HEK293 (cell line): ENCODE measurements around the gene SERINC2.
A peak's percentile ranks its signal among the peaks of the same experiment; 100 is the strongest.

ENCODE experiments used
- ATF2 ChIP-seq: fragments of 450-650 bp; formaldehyde crosslinking; IDR thresholded peaks from 2 replicates; pipeline ENCODE4 v1.5.1; 2016; ENCODE audit warnings: missing biosample characterization, missing genetic modification characterization, low read depth
- EGR2 ChIP-seq: fragments of 450-650 bp; formaldehyde crosslinking; IDR thresholded peaks from 2 replicates; pipeline ENCODE4 v1.5.1; 2016; ENCODE audit warnings: low read depth, missing biosample characterization, missing genetic modification characterization
- ELK4 ChIP-seq: IDR thresholded peaks from 2 replicates; pipeline ENCODE4 v1.6.1; 2011; ENCODE audit warnings: mild to moderate bottlenecking, low read depth, low read length, borderline replicate concordance
- GLI4 ChIP-seq: fragments of 450-650 bp; formaldehyde crosslinking; IDR thresholded peaks from 2 replicates; pipeline ENCODE4 v1.5.1; 2016; ENCODE audit warnings: missing biosample characterization, missing genetic modification characterization
- GLIS1 ChIP-seq: fragments of 450-650 bp; formaldehyde crosslinking; IDR thresholded peaks from 2 replicates; pipeline ENCODE4 v1.5.1; 2016; ENCODE audit warnings: missing biosample characterization, missing genetic modification characterization
- MZF1 ChIP-seq: fragments of 450-650 bp; formaldehyde crosslinking; IDR thresholded peaks from 2 replicates; pipeline ENCODE4 v1.5.1; 2017; ENCODE audit warnings: missing biosample characterization, missing genetic modification characterization, borderline replicate concordance
- SP7 ChIP-seq: fragments of 450-650 bp; formaldehyde crosslinking; IDR thresholded peaks from 2 replicates; pipeline ENCODE4 v1.5.1; 2016; ENCODE audit warnings: missing biosample characterization, missing genetic modification characterization
- TCF7L2 ChIP-seq: IDR thresholded peaks from 2 replicates; pipeline ENCODE4 v1.6.1; 2011; ENCODE audit warnings: low read depth, mild to moderate bottlenecking, inconsistent platforms, low read length, moderate library complexity, borderline replicate concordance
- TRIM28 ChIP-seq: IDR thresholded peaks from 2 replicates; pipeline ENCODE4 v1.6.1; 2011; ENCODE audit warnings: low read length, control low read depth, borderline replicate concordance
- YY2 ChIP-seq: fragments of 450-650 bp; formaldehyde crosslinking; IDR thresholded peaks from 2 replicates; pipeline ENCODE4 v1.5.1; 2016; ENCODE audit warnings: missing biosample characterization, missing genetic modification characterization
- ZBTB11 ChIP-seq: fragments of 450-650 bp; formaldehyde crosslinking; conservative IDR thresholded peaks from 2 replicates; pipeline ENCODE4 v1.5.1; 2016; ENCODE audit warnings: low read depth, missing biosample characterization, missing genetic modification characterization
- ZBTB17 ChIP-seq: fragments of 450-650 bp; formaldehyde crosslinking; IDR thresholded peaks from 2 replicates; pipeline ENCODE4 v1.5.1; 2016; ENCODE audit warnings: missing biosample characterization, missing genetic modification characterization
- ZFP3 ChIP-seq: fragments of 450-650 bp; formaldehyde crosslinking; IDR thresholded peaks from 2 replicates; pipeline ENCODE4 v1.5.1; 2016; ENCODE audit warnings: low read depth, missing biosample characterization, missing genetic modification characterization
- ZFP69B ChIP-seq: fragments of 450-650 bp; formaldehyde crosslinking; IDR thresholded peaks from 2 replicates; pipeline ENCODE4 v1.5.1; 2016; ENCODE audit warnings: missing biosample characterization, missing genetic modification characterization
- ZNF19 ChIP-seq: fragments of 450-650 bp; formaldehyde crosslinking; IDR thresholded peaks from 2 replicates; pipeline ENCODE4; 2016; ENCODE audit warnings: missing biosample characterization, missing genetic modification characterization, low read depth
- ZNF221 ChIP-seq: fragments of 450-650 bp; formaldehyde crosslinking; IDR thresholded peaks from 2 replicates; pipeline ENCODE4 v1.5.1; 2017; ENCODE audit warnings: missing biosample characterization, missing genetic modification characterization, borderline replicate concordance
- ZNF239 ChIP-seq: fragments of 450-650 bp; formaldehyde crosslinking; IDR thresholded peaks from 2 replicates; pipeline ENCODE4 v1.5.1; 2016; ENCODE audit warnings: missing biosample characterization, missing genetic modification characterization
- ZNF37A ChIP-seq: fragments of 450-650 bp; IDR thresholded peaks from 2 replicates; pipeline ENCODE4 v1.5.1; 2018; ENCODE audit warnings: missing biosample characterization, missing genetic modification characterization
- ZNF426 ChIP-seq: fragments of 450-650 bp; formaldehyde crosslinking; IDR thresholded peaks from 2 replicates; pipeline ENCODE4 v1.5.1; 2017; ENCODE audit warnings: missing biosample characterization, missing genetic modification characterization, mild to moderate bottlenecking, inconsistent platforms, moderate library complexity
- ZNF473 ChIP-seq: fragments of 450-650 bp; formaldehyde crosslinking; IDR thresholded peaks from 2 replicates; pipeline ENCODE4 v1.5.1; 2017; ENCODE audit warnings: missing biosample characterization, missing genetic modification characterization
- ZNF48 ChIP-seq: fragments of 450-650 bp; formaldehyde crosslinking; IDR thresholded peaks from 2 replicates; pipeline ENCODE4 v1.5.1; 2016; ENCODE audit warnings: missing biosample characterization, missing genetic modification characterization
- ZNF549 ChIP-seq: fragments of 450-650 bp; IDR thresholded peaks from 2 replicates; pipeline ENCODE4 v1.5.1; 2018; ENCODE audit warnings: missing biosample characterization, missing genetic modification characterization, mild to moderate bottlenecking, inconsistent platforms, moderate library complexity
- ZNF560 ChIP-seq: fragments of 450-650 bp; formaldehyde crosslinking; IDR thresholded peaks from 2 replicates; pipeline ENCODE4 v1.5.1; 2017; ENCODE audit warnings: missing biosample characterization, missing genetic modification characterization, borderline replicate concordance
- ZNF600 ChIP-seq: fragments of 450-650 bp; formaldehyde crosslinking; IDR thresholded peaks from 2 replicates; pipeline ENCODE4 v1.5.1; 2016; ENCODE audit warnings: missing biosample characterization, missing genetic modification characterization
- ZNF626 ChIP-seq: fragments of 450-650 bp; sonication (Bioruptor Pico); formaldehyde crosslinking; IDR thresholded peaks from 2 replicates; pipeline ENCODE4 v1.5.1; 2018; ENCODE audit warnings: missing biosample characterization, missing genetic modification characterization, inconsistent platforms
- ZNF645 ChIP-seq: fragments of 450-650 bp; formaldehyde crosslinking; IDR thresholded peaks from 2 replicates; pipeline ENCODE4; 2016; ENCODE audit warnings: missing biosample characterization, missing genetic modification characterization
- ZNF654 ChIP-seq: fragments of 450-650 bp; formaldehyde crosslinking; IDR thresholded peaks from 2 replicates; pipeline ENCODE4 v1.5.1; 2016; ENCODE audit warnings: low read depth, missing biosample characterization, missing genetic modification characterization
- ZNF692 ChIP-seq: fragments of 450-650 bp; formaldehyde crosslinking; IDR thresholded peaks from 2 replicates; pipeline ENCODE4 v1.5.1; 2016; ENCODE audit warnings: missing biosample characterization, missing genetic modification characterization
- ZNF701 ChIP-seq: fragments of 450-650 bp; formaldehyde crosslinking; IDR thresholded peaks from 2 replicates; pipeline ENCODE4 v1.5.1; 2016; ENCODE audit warnings: missing biosample characterization, missing genetic modification characterization
- ZNF707 ChIP-seq: fragments of 450-650 bp; formaldehyde crosslinking; IDR thresholded peaks from 2 replicates; pipeline ENCODE4 v1.5.1; 2016; ENCODE audit warnings: missing biosample characterization, missing genetic modification characterization
- ZNF747 ChIP-seq: fragments of 450-650 bp; formaldehyde crosslinking; IDR thresholded peaks from 2 replicates; pipeline ENCODE4 v1.5.1; 2016; ENCODE audit warnings: missing biosample characterization, missing genetic modification characterization
- ZNF791 ChIP-seq: fragments of 450-650 bp; formaldehyde crosslinking; IDR thresholded peaks from 2 replicates; pipeline ENCODE4 v1.5.1; 2016; ENCODE audit warnings: missing biosample characterization, missing genetic modification characterization
- ZNF837 ChIP-seq: fragments of 450-650 bp; formaldehyde crosslinking; IDR thresholded peaks from 2 replicates; pipeline ENCODE4 v1.5.1; 2016; ENCODE audit warnings: missing biosample characterization, missing genetic modification characterization

The SERINC2 gene

GRCh38 chr1:31394584-31395193, 18.3 kb upstream of the SERINC2 start (continued):
- no peak for TF ChIP-seq ZNF549
- TF ChIP-seq ZNF654 (tag by site-specific recombination): peak; percentile 77
- no peak for TF ChIP-seq MZF1 (tag by site-specific recombination)
- TF ChIP-seq ZNF37A (tag by site-specific recombination): no peak
- peak; percentile 58 for TF ChIP-seq ZNF692 (tag by site-specific recombination)
- TF ChIP-seq ZNF473 (tag by site-specific recombination): no peak
- no peak for TF ChIP-seq ZFP3
- no peak for TF ChIP-seq GLI4 (tag by site-specific recombination)
- TF ChIP-seq ZBTB17 (tag by site-specific recombination): peak; percentile 85
- TF ChIP-seq ZNF747 (tag by site-specific recombination): no peak
- TF ChIP-seq YY2: no peak
- no peak for TF ChIP-seq TCF7L2
- no peak for TF ChIP-seq ZNF701 (tag by site-specific recombination)
- no peak for TF ChIP-seq ZNF221 (tag by site-specific recombination)
- no peak for TF ChIP-seq ZNF239 (tag by site-specific recombination)
- no peak for TF ChIP-seq ATF2 (tag by site-specific recombination)
- no peak for TF ChIP-seq ZNF560 (tag by site-specific recombination)
- peak; percentile 25; the same call in 1 of the 2 replicates for TF ChIP-seq ZBTB11 (tag by site-specific recombination)
- TF ChIP-seq ZNF19 (tag by site-specific recombination): no peak
- TF ChIP-seq ZNF600: peak; percentile 73
- TF ChIP-seq ZNF707: no peak
- TF ChIP-seq ZNF791 (tag by site-specific recombination): no peak
- no peak for TF ChIP-seq ZNF645 (tag by site-specific recombination)
- TF ChIP-seq ZNF837: no peak
- TF ChIP-seq ELK4: no peak
- TF ChIP-seq GLIS1 (tag by site-specific recombination): peak; percentile 69
- no peak for TF ChIP-seq ZNF626 (tag by site-specific recombination)
- no peak for TF ChIP-seq ZFP69B
- no peak for TF ChIP-seq ZNF48 (tag by site-specific recombination)
- no peak for TF ChIP-seq ZNF426 (tag by site-specific recombination)
- TF ChIP-seq EGR2 (tag by site-specific recombination): no peak
- TF ChIP-seq SP7 (tag by site-specific recombination): peak; percentile 64
- TF ChIP-seq TRIM28: 0 out of 2 replicates have a peak, but pooled peaks have one; percentile 31
